AG04449 (cell line): Measurements from ENCODE around the gene NEURL1B.
"Not testable (repeated sequence)": the region's sequence is repeated elsewhere in the genome, so short reads cannot be mapped to it uniquely, and the experiment has no call there.

ENCODE experiments used
- CTCF ChIA-PET: fragments of 350-600 bp; formaldehyde crosslinking; extraction: SDS; loops from one replicate; lab custom pipeline; 2021; ENCODE audit warnings: antibody characterized with exemption; lab: Yijun Ruan, JAX
- POLR2A ChIA-PET: fragments of 400-600, 350-600 bp; formaldehyde crosslinking; extraction: SDS; loops from one replicate; lab custom pipeline; 2020; ENCODE audit warnings: antibody characterized with exemption, inconsistent platforms; lab: Yijun Ruan, JAX
- DNase-seq: peaks from one replicate; pipeline ENCODE4 v3.0.0-alpha.2; 2010; ENCODE audit warnings: low read depth, low spot score
- H3K4me3 ChIP-seq: 2 replicates; pipeline ENCODE4 v1.5.1; 2011; ENCODE audit warnings: low read depth, mild to moderate bottlenecking, control low read depth, low read length
- TF ChIP-seq, protein P1 (sequence below): IDR thresholded peaks from one replicate; pipeline ENCODE4 v1.5.1; 2011; ENCODE audit warnings: mild to moderate bottlenecking, moderate library complexity, low read length, control low read depth, inconsistent platforms; ENCODE audit not compliant: insufficient read depth; ENCODE audit errors: missing control alignments

The NEURL1B gene

GRCh38 chr5:172599204-172599567 is 41.9 kb upstream of the NEURL1B start:
- POLR2A ChIA-PET, result no interaction called here
- TF ChIP-seq, protein P1, sequence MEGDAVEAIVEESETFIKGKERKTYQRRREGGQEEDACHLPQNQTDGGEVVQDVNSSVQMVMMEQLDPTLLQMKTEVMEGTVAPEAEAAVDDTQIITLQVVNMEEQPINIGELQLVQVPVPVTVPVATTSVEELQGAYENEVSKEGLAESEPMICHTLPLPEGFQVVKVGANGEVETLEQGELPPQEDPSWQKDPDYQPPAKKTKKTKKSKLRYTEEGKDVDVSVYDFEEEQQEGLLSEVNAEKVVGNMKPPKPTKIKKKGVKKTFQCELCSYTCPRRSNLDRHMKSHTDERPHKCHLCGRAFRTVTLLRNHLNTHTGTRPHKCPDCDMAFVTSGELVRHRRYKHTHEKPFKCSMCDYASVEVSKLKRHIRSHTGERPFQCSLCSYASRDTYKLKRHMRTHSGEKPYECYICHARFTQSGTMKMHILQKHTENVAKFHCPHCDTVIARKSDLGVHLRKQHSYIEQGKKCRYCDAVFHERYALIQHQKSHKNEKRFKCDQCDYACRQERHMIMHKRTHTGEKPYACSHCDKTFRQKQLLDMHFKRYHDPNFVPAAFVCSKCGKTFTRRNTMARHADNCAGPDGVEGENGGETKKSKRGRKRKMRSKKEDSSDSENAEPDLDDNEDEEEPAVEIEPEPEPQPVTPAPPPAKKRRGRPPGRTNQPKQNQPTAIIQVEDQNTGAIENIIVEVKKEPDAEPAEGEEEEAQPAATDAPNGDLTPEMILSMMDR, result no peak
- no peak overlapping the region for H3K4me3 ChIP-seq
- CTCF ChIA-PET, result no interaction called here
- DNase-seq, result no peak

GRCh38 chr5:172600571-172600970 is 40.5 kb upstream of the NEURL1B start:
- H3K4me3 ChIP-seq, result no peak overlapping the region
- DNase-seq, result no peak
- TF ChIP-seq, protein P1, result no peak
- ChIA-PET CTCF (no interaction called here), POLR2A (no interaction called here)

- H3K4me3 ChIP-seq, DNase-seq, POLR2A ChIA-PET, CTCF ChIA-PET: not testable (repeated sequence)
Observed at GRCh38 chr5:172601576-172601975, 39.5 kb upstream of the NEURL1B start.

DNA sequence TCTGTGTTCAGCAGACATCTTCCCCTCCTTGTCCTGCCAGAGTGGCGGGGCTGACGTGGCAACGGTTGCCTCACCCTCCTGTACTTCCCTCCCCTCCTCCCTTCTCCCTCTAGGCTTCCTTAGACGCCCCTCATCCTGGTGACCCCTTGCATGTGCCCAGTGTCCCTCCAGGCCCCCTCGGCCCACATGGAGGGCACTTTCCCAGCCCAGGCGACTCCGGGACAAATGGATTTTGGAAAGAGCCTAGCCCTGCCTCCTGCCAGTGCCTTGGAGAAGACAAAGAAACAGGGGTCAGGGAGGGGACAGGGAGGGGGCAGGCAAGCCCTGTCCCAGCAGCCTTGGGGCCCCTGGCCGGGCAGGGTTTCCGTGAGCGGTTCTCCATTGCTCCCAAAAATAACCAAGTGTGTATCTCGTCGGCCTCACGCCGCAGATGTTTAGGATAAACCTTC is 38.3 kb upstream of the NEURL1B start:
- POLR2A ChIA-PET, result no interaction called here
- CTCF ChIA-PET, result interaction anchor here (1.4 kb wide), 1 partner anchor 94 kb away, joined by 5 read pairs; no protein-coding TSS in a partner anchor
- H3K4me3 ChIP-seq, result no peak overlapping the region
- TF ChIP-seq, protein P1, result no peak
- no peak for DNase-seq

GRCh38 chr5:172603251-172603806 is 37.7 kb upstream of the NEURL1B start:
- no peak overlapping the region for H3K4me3 ChIP-seq
- ChIA-PET CTCF (interaction anchor here (1.3 to 1.4 kb wide), 2 partner anchors 94 to 122 kb away, joined by 3 to 5 read pairs; no protein-coding TSS in a partner anchor), POLR2A (no interaction called here)
- peak; percentile 5 for DNase-seq
- TF ChIP-seq, protein P1, result no peak

DNA sequence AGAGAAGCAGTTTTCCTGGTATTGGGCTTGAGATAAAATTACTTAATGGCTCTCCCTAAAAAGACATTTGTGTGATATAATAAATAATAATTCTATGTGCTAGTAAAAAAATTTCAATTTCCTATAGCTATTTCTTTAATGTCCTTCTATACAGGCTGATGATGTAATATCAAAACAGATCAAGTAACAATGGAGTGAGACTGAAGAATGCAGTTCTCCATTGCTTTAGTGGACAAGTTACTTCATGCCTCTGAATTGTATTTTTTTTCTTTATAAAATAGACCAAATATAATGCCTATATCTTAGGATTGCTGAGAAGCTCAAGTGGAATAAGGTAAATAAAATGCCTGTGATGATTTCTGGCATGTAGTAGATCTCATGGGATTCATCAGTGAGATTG is 35.6 kb upstream of the NEURL1B start:
- ChIA-PET POLR2A (no interaction called here), CTCF (no interaction called here)
- H3K4me3 ChIP-seq, result no peak overlapping the region
- TF ChIP-seq, protein P1, result no peak
- no peak for DNase-seq
